Tibial nerve (tissue), 3 donors: Measurements from ENCODE around the gene AHR.

ENCODE experiments used
- POLR2A ChIP-seq, 2 donors: fragments of 450-650 bp; IDR thresholded peaks; one replicate each; pipeline ENCODE4 v1.6.1; 2017; ENCODE audit warnings: antibody characterized with exemption in 2 of 2, mild to moderate bottlenecking in 2 of 2, moderate library complexity in 2 of 2
- TF ChIP-seq, protein P1 (sequence below), 5 experiments: fragments of 200-600 bp in 3 of 5; fragments of 450-650 bp in 2 of 5; sonication (generic) in 3 of 5; IDR thresholded peaks; one replicate each; pipeline ENCODE4 v1.5.1; 2016 to 2019; ENCODE audit warnings: antibody characterized with exemption in 5 of 5, mild to moderate bottlenecking in 3 of 5, moderate library complexity in 2 of 5

DNA sequence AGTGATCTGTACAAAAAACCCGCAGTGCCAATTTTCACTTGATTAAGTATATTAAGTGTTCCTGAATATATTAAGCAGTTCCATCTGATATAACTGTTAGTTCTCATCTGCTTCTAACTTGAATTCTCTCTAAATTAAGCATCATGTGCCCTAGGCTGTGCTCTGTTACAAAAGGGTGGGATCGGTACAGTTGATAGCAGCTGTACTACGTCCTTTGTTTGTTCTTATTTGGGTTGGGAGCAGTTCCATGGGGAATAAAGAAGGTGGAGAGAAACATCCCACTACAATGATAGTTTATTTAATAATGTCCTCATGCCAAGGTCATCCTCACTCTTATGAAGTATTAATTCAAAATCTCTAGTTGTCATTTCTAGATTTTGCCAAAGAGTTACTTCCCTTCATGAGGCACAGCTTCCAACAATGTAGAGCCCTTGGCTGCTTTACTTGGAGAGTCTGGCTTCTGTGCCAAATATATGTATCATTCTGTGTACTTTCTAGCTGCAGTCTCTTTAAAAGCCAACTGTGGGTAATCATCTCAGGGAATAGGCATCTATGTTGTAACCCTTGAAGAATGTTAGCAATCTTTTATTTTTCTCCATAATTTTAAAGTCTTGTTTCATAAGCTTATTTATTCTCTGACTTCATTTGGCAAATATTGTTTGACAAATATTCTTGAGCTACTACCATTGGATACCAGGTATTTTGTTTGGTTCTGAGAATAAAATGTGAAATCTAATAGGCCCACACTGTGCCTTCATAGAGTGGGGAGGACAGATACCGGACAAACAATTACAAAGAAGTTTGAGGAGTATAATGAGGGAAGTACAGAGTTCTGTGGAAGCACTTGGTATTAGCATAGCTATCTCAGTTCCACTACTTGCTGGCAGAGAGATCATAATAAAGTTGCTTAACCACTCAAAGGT lies 22.4 kb upstream of the AHR start:
- TF ChIP-seq, protein P1, sequence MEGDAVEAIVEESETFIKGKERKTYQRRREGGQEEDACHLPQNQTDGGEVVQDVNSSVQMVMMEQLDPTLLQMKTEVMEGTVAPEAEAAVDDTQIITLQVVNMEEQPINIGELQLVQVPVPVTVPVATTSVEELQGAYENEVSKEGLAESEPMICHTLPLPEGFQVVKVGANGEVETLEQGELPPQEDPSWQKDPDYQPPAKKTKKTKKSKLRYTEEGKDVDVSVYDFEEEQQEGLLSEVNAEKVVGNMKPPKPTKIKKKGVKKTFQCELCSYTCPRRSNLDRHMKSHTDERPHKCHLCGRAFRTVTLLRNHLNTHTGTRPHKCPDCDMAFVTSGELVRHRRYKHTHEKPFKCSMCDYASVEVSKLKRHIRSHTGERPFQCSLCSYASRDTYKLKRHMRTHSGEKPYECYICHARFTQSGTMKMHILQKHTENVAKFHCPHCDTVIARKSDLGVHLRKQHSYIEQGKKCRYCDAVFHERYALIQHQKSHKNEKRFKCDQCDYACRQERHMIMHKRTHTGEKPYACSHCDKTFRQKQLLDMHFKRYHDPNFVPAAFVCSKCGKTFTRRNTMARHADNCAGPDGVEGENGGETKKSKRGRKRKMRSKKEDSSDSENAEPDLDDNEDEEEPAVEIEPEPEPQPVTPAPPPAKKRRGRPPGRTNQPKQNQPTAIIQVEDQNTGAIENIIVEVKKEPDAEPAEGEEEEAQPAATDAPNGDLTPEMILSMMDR (IDR thresholded peaks at IDR 0.05), result peak in 2 of 5 experiments; percentile 10 to 12
- TF ChIP-seq POLR2A (IDR thresholded peaks at IDR 0.05), result no peak
